ENCODE measurements around the gene SCD5.

The SCD5 gene

DNA sequence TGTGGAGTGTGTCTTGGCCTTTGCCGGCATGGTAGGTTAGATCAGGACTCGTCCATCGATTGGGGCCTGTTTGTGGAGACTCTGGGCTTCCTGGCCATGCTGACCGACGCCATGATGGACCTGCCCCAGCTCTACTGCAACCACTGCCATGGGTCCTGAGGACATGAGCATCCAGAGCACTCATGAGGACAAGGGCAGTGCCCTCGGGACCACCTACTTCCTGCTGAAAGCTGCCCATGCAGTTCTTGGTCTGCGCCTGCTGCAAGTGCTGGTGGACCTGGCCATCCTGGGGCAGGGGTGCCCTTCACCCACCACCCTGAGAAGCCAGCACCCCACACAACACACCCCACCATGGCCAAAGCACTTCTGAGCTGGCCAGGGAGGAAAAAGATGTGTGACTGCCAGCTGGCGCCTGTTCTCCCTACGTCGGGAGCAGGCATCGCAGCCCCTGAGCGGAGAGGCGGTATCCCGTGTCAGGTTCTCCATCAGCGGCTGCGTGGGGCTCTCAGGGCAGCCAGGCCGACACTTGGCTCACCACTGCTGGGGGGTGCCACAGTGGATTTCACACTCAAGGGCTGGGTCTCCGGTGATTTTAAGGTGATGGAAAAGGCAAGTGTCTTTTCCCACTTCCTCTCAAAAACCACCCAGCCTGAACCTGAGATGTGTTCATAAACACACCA, 106.4 kb downstream of the SCD5 start:
- Histone ChIP-seq H3K27me3 (replicated peaks; ENCODE audit: insufficient read depth, low read length) (no peaks in the 10 kb centered on the region), H3K4me1 (ENCODE audit: low read length) (no peaks in the 10 kb centered on the region), H3K9ac (ENCODE audit: low read length) (no peak overlapping the region), H3K4me2 (ENCODE audit: low read depth, low read length) (no peak overlapping the region), H3K4me3 (ENCODE audit: low read length) (no peak overlapping the region), H3K79me2 (ENCODE audit: low read length) (no peaks in the 10 kb centered on the region), H3K9me2 (replicated peaks; ENCODE audit: insufficient read depth, low read length) (no peaks in the 10 kb centered on the region), H4K20me1 (ENCODE audit: insufficient read depth, low read length) (no peaks in the 10 kb centered on the region), H3K9me3 (replicated peaks; ENCODE audit: insufficient read depth, low read length) (no peaks in the 10 kb centered on the region), H2AFZ (ENCODE audit: low read length) (no peak overlapping the region), H3K27ac (ENCODE audit: low read length) (no peak overlapping the region), H3F3A (ENCODE audit: insufficient read depth, low read length) (no peaks in the 10 kb centered on the region), H3K36me3 (replicated peaks; ENCODE audit: insufficient read depth, low read length) (no peaks in the 10 kb centered on the region)
- TF ChIP-seq EZH2 (optimal IDR thresholded peaks at IDR 0.05; ENCODE audit: low read depth, low read length) (no peak), EZH2phosphoT487 (IDR thresholded peaks at IDR 0.05; ENCODE audit: low read length) (no peak)
- TF ChIP-seq, protein P1, sequence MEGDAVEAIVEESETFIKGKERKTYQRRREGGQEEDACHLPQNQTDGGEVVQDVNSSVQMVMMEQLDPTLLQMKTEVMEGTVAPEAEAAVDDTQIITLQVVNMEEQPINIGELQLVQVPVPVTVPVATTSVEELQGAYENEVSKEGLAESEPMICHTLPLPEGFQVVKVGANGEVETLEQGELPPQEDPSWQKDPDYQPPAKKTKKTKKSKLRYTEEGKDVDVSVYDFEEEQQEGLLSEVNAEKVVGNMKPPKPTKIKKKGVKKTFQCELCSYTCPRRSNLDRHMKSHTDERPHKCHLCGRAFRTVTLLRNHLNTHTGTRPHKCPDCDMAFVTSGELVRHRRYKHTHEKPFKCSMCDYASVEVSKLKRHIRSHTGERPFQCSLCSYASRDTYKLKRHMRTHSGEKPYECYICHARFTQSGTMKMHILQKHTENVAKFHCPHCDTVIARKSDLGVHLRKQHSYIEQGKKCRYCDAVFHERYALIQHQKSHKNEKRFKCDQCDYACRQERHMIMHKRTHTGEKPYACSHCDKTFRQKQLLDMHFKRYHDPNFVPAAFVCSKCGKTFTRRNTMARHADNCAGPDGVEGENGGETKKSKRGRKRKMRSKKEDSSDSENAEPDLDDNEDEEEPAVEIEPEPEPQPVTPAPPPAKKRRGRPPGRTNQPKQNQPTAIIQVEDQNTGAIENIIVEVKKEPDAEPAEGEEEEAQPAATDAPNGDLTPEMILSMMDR (IDR thresholded peaks at IDR 0.05; ENCODE audit: low read length): no peak
- no peak for DNase-seq

DNA sequence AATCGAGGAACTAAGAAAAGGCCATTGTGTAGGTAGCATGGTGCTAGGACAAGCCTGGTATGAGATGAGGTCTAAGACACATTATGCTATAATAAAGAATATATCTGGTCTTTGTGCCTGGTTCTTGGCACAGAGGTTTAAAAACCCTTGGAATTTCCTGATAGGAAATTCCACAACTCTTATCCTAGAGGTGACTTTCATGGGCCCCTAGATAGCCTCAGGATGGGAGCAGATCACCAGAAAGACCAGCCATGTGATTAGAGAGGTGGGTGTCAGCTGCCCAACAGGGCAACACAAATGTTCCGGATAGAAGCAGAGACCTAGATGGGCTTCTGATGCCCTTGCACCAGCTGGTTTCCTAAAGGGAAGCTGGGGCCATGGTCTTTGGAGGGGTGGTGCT, 107.2 kb downstream of the SCD5 start:
- H4K20me1 ChIP-seq (ENCODE audit: insufficient read depth, low read length): no peaks in the 10 kb centered on the region
- no peak overlapping the region for H3K27ac ChIP-seq (ENCODE audit: low read length)
- TF ChIP-seq, protein P1 (IDR thresholded peaks at IDR 0.05; ENCODE audit: low read length): no peak
- TF ChIP-seq EZH2phosphoT487 (IDR thresholded peaks at IDR 0.05; ENCODE audit: low read length): no peak
- TF ChIP-seq EZH2 (optimal IDR thresholded peaks at IDR 0.05; ENCODE audit: low read depth, low read length): no peak
- no peaks in the 10 kb centered on the region for H3K4me1 ChIP-seq (ENCODE audit: low read length)
- DNase-seq: no peak
- no peak overlapping the region for H3K9ac ChIP-seq (ENCODE audit: low read length)
- H3K4me3 ChIP-seq (ENCODE audit: low read length): no peak overlapping the region
- H3K9me3 ChIP-seq (replicated peaks; ENCODE audit: insufficient read depth, low read length): no peaks in the 10 kb centered on the region
- no peaks in the 10 kb centered on the region for H3K27me3 ChIP-seq (replicated peaks; ENCODE audit: insufficient read depth, low read length)
- no peaks in the 10 kb centered on the region for H3K79me2 ChIP-seq (ENCODE audit: low read length)
- no peaks in the 10 kb centered on the region for H3F3A ChIP-seq (ENCODE audit: insufficient read depth, low read length)
- no peaks in the 10 kb centered on the region for H3K36me3 ChIP-seq (replicated peaks; ENCODE audit: insufficient read depth, low read length)
- no peak overlapping the region for H3K4me2 ChIP-seq (ENCODE audit: low read depth, low read length)
- no peaks in the 10 kb centered on the region for H3K9me2 ChIP-seq (replicated peaks; ENCODE audit: insufficient read depth, low read length)
- no peak overlapping the region for H2AFZ ChIP-seq (ENCODE audit: low read length)

- no peaks in the 10 kb centered on the region for H4K20me1 ChIP-seq (ENCODE audit: insufficient read depth, low read length)
- no peaks in the 10 kb centered on the region for H3K27me3 ChIP-seq (replicated peaks; ENCODE audit: insufficient read depth, low read length)
- H3K9me2 ChIP-seq (replicated peaks; ENCODE audit: insufficient read depth, low read length): no peaks in the 10 kb centered on the region
- no peak overlapping the region for H3K4me3 ChIP-seq (ENCODE audit: low read length)
- TF ChIP-seq EZH2 (optimal IDR thresholded peaks at IDR 0.05; ENCODE audit: low read depth, low read length): no peak
- H3K9me3 ChIP-seq (replicated peaks; ENCODE audit: insufficient read depth, low read length): no peaks in the 10 kb centered on the region
- no peaks in the 10 kb centered on the region for H3K79me2 ChIP-seq (ENCODE audit: low read length)
- no peak overlapping the region for H3K4me2 ChIP-seq (ENCODE audit: low read depth, low read length)
- no peak overlapping the region for H2AFZ ChIP-seq (ENCODE audit: low read length)
- no peaks in the 10 kb centered on the region for H3K4me1 ChIP-seq (ENCODE audit: low read length)
- no peak overlapping the region for H3K9ac ChIP-seq (ENCODE audit: low read length)
- no peak for DNase-seq
- no peaks in the 10 kb centered on the region for H3F3A ChIP-seq (ENCODE audit: insufficient read depth, low read length)
- H3K27ac ChIP-seq (ENCODE audit: low read length): no peak overlapping the region
- no peaks in the 10 kb centered on the region for H3K36me3 ChIP-seq (replicated peaks; ENCODE audit: insufficient read depth, low read length)
Measured at GRCh38 chr4:82688091-82688795, 110.4 kb downstream of the SCD5 start.

- no peaks in the 10 kb centered on the region for H3K9me3 ChIP-seq (replicated peaks; ENCODE audit: insufficient read depth, low read length)
- TF ChIP-seq, protein P1 (IDR thresholded peaks at IDR 0.05; ENCODE audit: low read length): no peak
- no peak for TF ChIP-seq EZH2phosphoT487 (IDR thresholded peaks at IDR 0.05; ENCODE audit: low read length)
- no peak for TF ChIP-seq EZH2 (optimal IDR thresholded peaks at IDR 0.05; ENCODE audit: low read depth, low read length)
- H3K4me1 ChIP-seq (ENCODE audit: low read length): no peaks in the 10 kb centered on the region
- no peak for DNase-seq
- no peak overlapping the region for H3K9ac ChIP-seq (ENCODE audit: low read length)
- no peaks in the 10 kb centered on the region for H4K20me1 ChIP-seq (ENCODE audit: insufficient read depth, low read length)
- no peak overlapping the region for H3K4me3 ChIP-seq (ENCODE audit: low read length)
- no peaks in the 10 kb centered on the region for H3K79me2 ChIP-seq (ENCODE audit: low read length)
- no peak overlapping the region for H2AFZ ChIP-seq (ENCODE audit: low read length)
- no peaks in the 10 kb centered on the region for H3K27me3 ChIP-seq (replicated peaks; ENCODE audit: insufficient read depth, low read length)
- no peaks in the 10 kb centered on the region for H3K9me2 ChIP-seq (replicated peaks; ENCODE audit: insufficient read depth, low read length)
- H3F3A ChIP-seq (ENCODE audit: insufficient read depth, low read length): no peaks in the 10 kb centered on the region
- H3K36me3 ChIP-seq (replicated peaks; ENCODE audit: insufficient read depth, low read length): no peaks in the 10 kb centered on the region
- no peak overlapping the region for H3K27ac ChIP-seq (ENCODE audit: low read length)
- no peak overlapping the region for H3K4me2 ChIP-seq (ENCODE audit: low read depth, low read length)
Measured at GRCh38 chr4:82687531-82687930, 111.1 kb downstream of the SCD5 start.
